CD4-positive, alpha-beta T cell (primary cell): ENCODE results near the gene USE1. TPM values are rescaled to one million over a fixed set of nuclear protein-coding genes. Genes with fewer than 3 reads are reported as not detected.

Experiments
- ATAC-seq: fragments of 200-7000 bp; cut with Tn5 transposase; one replicate; pipeline ENCODE4 v1.10.0; 2022; ENCODE audit warnings: mild to moderate bottlenecking; ENCODE audit not compliant: poor library complexity
- CTCF ChIA-PET: fragments of 350-600 bp; sonication (Branson Sonifier 250); formaldehyde crosslinking; loops from one replicate; lab custom pipeline; 2021; ENCODE audit warnings: antibody characterized with exemption, inconsistent platforms; lab: Charles Lee
- POLR2A ChIA-PET: fragments of 350-600 bp; sonication (Branson Sonifier 250); formaldehyde crosslinking; loops from one replicate; lab custom pipeline; 2021; ENCODE audit warnings: antibody characterized with exemption, inconsistent platforms; lab: Charles Lee
- DNase-seq, 14 experiments: peaks; one replicate each; pipeline ENCODE4 v3.0.0-alpha.2; 2013 to 2020; ENCODE audit warnings: mixed read lengths in 2 of 14
- H3K27ac ChIP-seq, 2 donors: one replicate each; pipeline versions ENCODE4 v1.5.1 to v1.7.0; 2013; ENCODE audit warnings: low read length in 2 of 2, low read depth in 1 of 2, mild to moderate bottlenecking in 1 of 2
- H3K27me3 ChIP-seq, 2 experiments: 1 replicate in 1 of 2; 2 replicates in 1 of 2; pipeline versions ENCODE4 v1.6.1 to v1.7.0; 2013; ENCODE audit warnings: low read length in 2 of 2, control low read depth in 1 of 2, mild to moderate bottlenecking in 1 of 2, moderate library complexity in 1 of 2; ENCODE audit not compliant: insufficient read depth in 2 of 2, control insufficient read depth in 1 of 2
- H3K36me3 ChIP-seq: one replicate; pipeline ENCODE4 v1.6.1; 2013; ENCODE audit warnings: low read length, control low read depth; ENCODE audit not compliant: insufficient read depth
- H3K4me1 ChIP-seq: one replicate; pipeline ENCODE4 v1.6.1; 2013; ENCODE audit warnings: low read length, control low read depth; ENCODE audit not compliant: insufficient read depth
- H3K4me3 ChIP-seq: one replicate; pipeline ENCODE4 v1.5.1; 2013; ENCODE audit warnings: mild to moderate bottlenecking, low read length, moderate library complexity
- H3K9me3 ChIP-seq, 2 experiments: 1 replicate in 1 of 2; 2 replicates in 1 of 2; pipeline versions ENCODE4 v1.6.1 to v1.7.0; 2013; ENCODE audit warnings: low read length in 2 of 2, mild to moderate bottlenecking in 2 of 2, control low read depth in 1 of 2, moderate library complexity in 1 of 2; ENCODE audit not compliant: control insufficient read depth in 1 of 2, insufficient read depth in 1 of 2
- H3K27ac Mint-ChIP-seq: one replicate; pipeline ENCODE4 v1.8.0; 2020; ENCODE audit warnings: mixed read lengths
- H3K27me3 Mint-ChIP-seq: one replicate; pipeline ENCODE4 v1.8.0; 2021; ENCODE audit warnings: mixed read lengths
- H3K36me3 Mint-ChIP-seq: one replicate; pipeline ENCODE4 v1.8.0; 2021; ENCODE audit warnings: low read depth, mixed read lengths
- H3K4me1 Mint-ChIP-seq: one replicate; pipeline ENCODE4 v1.8.0; 2021; ENCODE audit warnings: low read depth, mixed read lengths
- H3K4me3 Mint-ChIP-seq: one replicate; pipeline ENCODE4 v1.8.0; 2020; ENCODE audit warnings: mild to moderate bottlenecking, mixed read lengths
- H3K9me3 Mint-ChIP-seq: one replicate; pipeline ENCODE4 v1.8.0; 2020; ENCODE audit warnings: mixed read lengths
- intact Hi-C, 2 experiments: fragments of 100-400 bp; cut with DNase I in 1 of 2; cut with micrococcal nuclease in 1 of 2; formaldehyde crosslinking; loops; one replicate each; pipeline versions ENCODE4 v1.15.1 to v1.9.0; 2023 to 2025; cut with DNase I, micrococcal nuclease
- total RNA-seq, 174 experiments: library from RNA in 2 of 174; stranded (reverse) in 2 of 174; gene quantifications; one replicate each; pipeline ENCODE4 v1.2.3 and lab custom pipeline; 2021 to 2026
- TF ChIP-seq, protein P1 (sequence below): fragments of 200-600 bp; IDR thresholded peaks from one replicate; pipeline ENCODE4 v1.8.0; 2022; ENCODE audit warnings: antibody characterized with exemption, mild to moderate bottlenecking

The USE1 gene
- total RNA-seq, 2 experiments from 2014 or later = 23.1 to 24.3 TPM

DNA sequence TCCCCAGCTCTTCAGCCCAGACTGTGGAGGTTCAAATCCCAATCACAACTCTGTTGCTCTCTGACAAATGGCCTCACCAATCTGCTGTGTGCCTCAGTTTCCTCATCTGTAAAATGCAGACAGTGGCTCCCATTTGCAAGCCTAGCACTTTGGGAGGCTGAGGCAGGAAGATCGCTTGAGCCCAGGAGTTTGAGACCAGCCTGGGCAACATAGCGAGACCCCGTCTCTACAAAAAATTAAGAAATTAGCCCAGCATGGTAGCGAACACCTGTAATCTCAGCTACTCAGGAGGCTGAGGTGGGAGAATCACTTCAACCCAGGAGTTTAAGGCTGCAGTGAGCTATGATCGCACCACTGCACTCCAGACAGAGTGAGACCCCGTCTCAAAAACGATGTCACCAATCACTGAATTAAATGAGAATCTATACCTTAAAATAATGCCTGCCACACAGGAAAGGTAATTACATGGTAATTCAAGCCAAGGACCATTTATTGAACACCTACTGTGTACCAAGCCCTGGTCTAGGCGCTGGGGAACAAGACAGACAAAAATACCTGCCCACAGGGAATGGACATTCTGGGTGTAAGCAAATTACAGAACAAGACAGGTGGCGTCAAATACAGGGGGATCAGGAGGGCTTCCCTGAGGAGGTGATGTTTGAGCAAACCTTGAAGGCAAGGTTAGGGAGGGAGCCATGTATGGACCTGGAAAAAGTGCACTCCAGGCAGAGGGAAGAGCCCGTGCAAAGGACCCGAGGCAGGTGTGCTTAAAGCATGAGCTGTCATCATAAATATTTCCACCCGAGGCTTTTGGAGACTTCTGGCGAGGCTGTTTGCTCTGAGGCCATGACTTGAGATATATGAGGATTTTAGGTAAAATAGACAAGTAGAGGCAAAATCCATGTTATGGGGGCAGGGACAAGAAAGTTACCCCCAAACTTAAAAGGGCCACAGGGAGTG, 22.9 kb downstream of the USE1 start:
- Histone ChIP-seq H3K36me3 (no peaks in the 10 kb centered on the region), H3K4me1 (peaks cover 22% of the 10 kb centered on the region), H3K9me3 (no peaks in the 10 kb centered on the region), H3K27ac (no peak overlapping the region), H3K27me3 (no peaks in the 10 kb centered on the region), H3K4me3 (no peak overlapping the region)
- ChIA-PET POLR2A (interaction anchor here (0.6 to 0.7 kb wide), 2 partner anchors 163 to 910 kb away, joined by 3 to 4 read pairs; no protein-coding TSS in a partner anchor), CTCF (no interaction called here)
- intact Hi-C loops = no loop called here
- DNase-seq (no peak), ATAC-seq (no peak)
- Mint-ChIP-seq H3K27me3 (no peaks in the 10 kb centered on the region), H3K9me3 (no peaks in the 10 kb centered on the region), H3K4me1 (peaks cover 6% of the 10 kb centered on the region), H3K36me3 (no peaks in the 10 kb centered on the region), H3K27ac (no peak overlapping the region), H3K4me3 (peak overlapping the region; percentile 57)
- TF ChIP-seq, protein P1, sequence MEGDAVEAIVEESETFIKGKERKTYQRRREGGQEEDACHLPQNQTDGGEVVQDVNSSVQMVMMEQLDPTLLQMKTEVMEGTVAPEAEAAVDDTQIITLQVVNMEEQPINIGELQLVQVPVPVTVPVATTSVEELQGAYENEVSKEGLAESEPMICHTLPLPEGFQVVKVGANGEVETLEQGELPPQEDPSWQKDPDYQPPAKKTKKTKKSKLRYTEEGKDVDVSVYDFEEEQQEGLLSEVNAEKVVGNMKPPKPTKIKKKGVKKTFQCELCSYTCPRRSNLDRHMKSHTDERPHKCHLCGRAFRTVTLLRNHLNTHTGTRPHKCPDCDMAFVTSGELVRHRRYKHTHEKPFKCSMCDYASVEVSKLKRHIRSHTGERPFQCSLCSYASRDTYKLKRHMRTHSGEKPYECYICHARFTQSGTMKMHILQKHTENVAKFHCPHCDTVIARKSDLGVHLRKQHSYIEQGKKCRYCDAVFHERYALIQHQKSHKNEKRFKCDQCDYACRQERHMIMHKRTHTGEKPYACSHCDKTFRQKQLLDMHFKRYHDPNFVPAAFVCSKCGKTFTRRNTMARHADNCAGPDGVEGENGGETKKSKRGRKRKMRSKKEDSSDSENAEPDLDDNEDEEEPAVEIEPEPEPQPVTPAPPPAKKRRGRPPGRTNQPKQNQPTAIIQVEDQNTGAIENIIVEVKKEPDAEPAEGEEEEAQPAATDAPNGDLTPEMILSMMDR = no peak

DNA sequence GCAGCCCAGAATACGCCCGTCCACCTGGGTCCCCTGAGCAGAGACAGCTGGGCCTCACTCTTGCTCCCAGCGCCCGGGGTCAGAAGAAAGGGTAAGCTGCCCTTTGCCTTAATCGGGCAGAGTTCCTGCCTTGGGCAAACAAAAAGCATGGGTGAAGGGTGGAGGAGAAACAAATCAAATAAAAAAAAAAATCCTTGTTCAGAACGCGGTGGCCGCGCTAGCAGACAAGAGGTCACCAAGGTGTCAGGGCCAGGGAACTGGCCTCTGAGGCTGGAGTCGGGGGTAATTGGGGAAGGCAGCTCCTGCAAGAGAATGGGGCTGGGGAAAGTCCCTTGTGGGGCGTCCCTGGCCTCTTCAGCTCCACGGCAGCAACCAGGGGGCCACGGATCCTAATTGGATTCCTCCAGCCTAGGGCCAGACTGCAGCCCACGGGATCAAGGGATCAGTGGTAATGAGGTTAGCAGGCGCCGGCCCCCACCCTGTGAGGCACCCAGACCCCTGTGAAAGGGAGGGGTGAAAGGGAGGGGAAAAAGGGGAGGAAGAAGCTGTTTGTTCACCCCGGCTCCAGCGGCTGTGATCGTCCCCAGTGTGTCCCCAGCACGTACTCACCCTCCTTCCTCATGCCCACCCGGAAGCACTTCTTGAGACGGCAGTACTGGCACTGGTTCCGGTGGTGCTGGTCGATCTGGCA, 25.1 kb downstream of the USE1 start:
- intact Hi-C loops = no loop called here
- Mint-ChIP-seq H3K4me1 (no peaks in the 10 kb centered on the region), H3K9me3 (no peaks in the 10 kb centered on the region), H3K27me3 (no peaks in the 10 kb centered on the region), H3K27ac (no peak overlapping the region), H3K36me3 (no peaks in the 10 kb centered on the region), H3K4me3 (peak overlapping the region; percentile 39)
- ChIA-PET CTCF (no interaction called here), POLR2A (no interaction called here)
- no peaks in the 10 kb centered on the region for H3K27me3 ChIP-seq
- H3K4me3 ChIP-seq = no peak overlapping the region
- no peak overlapping the region for H3K27ac ChIP-seq
- peaks cover 15% of the 10 kb centered on the region for H3K4me1 ChIP-seq
- ATAC-seq (no peak), DNase-seq (no peak)
- H3K9me3 ChIP-seq = no peaks in the 10 kb centered on the region
- no peaks in the 10 kb centered on the region for H3K36me3 ChIP-seq
- TF ChIP-seq, protein P1 = no peak

DNA sequence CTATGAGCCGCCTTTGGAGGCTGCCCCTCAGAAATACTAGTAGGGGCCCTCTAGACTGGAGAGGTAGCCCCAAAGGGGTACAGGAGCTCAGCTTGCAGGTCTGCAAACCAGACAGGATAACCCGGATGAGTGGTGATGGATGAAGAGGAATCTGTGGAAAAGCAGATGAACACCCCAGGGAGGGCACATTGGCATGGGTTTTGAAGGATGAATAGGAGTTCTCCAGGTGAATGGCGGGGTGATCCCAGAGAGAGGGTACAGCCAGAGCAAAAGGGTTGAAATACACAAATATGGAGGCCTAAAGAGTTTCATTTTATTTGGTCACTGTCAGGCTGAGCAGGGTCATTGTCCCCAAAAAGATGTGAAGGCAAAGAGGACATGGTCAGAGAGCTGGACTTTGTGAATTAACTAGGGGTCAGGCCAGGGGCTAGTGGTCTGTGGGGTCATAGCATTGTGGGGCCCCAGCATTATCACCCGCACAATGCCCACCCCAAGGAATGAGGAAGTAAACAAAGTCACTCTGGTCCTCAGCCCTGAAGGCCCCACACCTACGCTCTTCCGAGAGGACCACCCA, 25.8 kb downstream of the USE1 start:
- Histone ChIP-seq H3K27me3 (no peaks in the 10 kb centered on the region), H3K36me3 (no peaks in the 10 kb centered on the region), H3K4me1 (peaks cover 13% of the 10 kb centered on the region), H3K27ac (no peak overlapping the region), H3K9me3 (no peaks in the 10 kb centered on the region), H3K4me3 (no peak overlapping the region)
- intact Hi-C loops = no loop called here
- CTCF ChIA-PET = no interaction called here
- POLR2A ChIA-PET = interaction anchor here (0.7 kb wide), 1 partner anchor 125 kb away, joined by 3 read pairs; no protein-coding TSS in a partner anchor
- H3K4me1 Mint-ChIP-seq = no peaks in the 10 kb centered on the region
- no peaks in the 10 kb centered on the region for H3K36me3 Mint-ChIP-seq
- H3K27ac Mint-ChIP-seq = no peak overlapping the region
- no peak for ATAC-seq
- H3K4me3 Mint-ChIP-seq = peak overlapping the region; percentile 39
- no peaks in the 10 kb centered on the region for H3K27me3 Mint-ChIP-seq
- no peak for DNase-seq
- H3K9me3 Mint-ChIP-seq = no peaks in the 10 kb centered on the region
- TF ChIP-seq, protein P1 = no peak
